ENCODE results near the gene GJC2. TPM values are rescaled to one million over a fixed set of nuclear protein-coding genes. Genes with fewer than 3 reads are reported as not detected.

GJC2 gene
- total RNA-seq, 2 experiments from 2014 or later, result 1.1 to 1.8 TPM

DNA sequence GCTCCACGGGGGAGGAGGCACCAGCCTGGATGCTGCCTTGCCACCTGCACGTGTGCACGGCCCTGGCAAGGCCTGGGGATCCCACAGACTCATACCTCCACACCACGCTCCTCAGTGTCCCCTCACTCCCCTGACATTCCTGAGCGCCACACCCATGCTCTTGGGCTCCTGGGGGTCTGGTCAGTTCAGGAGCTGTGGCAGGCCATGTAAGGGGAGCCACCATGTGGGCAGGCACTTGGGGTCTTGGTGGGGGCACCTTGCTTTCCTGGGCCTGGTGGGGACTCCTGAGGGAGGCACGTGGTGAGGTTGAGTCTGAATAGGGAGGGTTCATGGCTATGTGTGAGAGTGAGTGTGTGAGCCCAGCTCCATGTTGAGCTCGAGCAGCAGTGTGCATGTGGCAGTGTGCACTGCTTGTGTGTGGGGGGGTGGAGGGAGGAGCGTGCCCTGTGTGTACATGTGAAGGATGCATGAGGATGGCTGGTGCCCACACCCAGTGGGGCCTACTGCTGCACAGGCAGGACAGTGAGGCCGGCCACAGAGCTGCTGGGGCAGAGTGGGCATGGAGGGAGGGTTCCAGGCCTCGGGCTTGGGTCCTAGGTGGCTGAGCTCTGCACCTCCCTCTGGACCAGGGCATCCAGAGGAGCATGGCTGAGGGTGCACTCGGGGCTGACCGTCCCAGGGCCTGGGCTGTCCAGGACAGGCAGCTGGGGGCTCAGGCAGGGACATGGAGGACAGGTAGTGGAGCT lies 1.6 kb downstream of the GJC2 start:
- Mint-ChIP-seq H3K9me3 (ENCODE audit: low read depth) (no peaks in the 10 kb centered on the region), H3K36me3 (no peaks in the 10 kb centered on the region), H3K4me3 (no peak overlapping the region), H3K27ac (no peak overlapping the region), H3K27me3 (no peaks in the 10 kb centered on the region), H3K4me1 (peaks cover 10% of the 10 kb centered on the region)
- ATAC-seq, result no peak
- DNase-seq, result no peak
- CTCF ChIA-PET, result interaction anchor here (1.1 kb wide), 1 partner anchor 15 kb away, joined by 4 read pairs; no protein-coding TSS in a partner anchor

DNA sequence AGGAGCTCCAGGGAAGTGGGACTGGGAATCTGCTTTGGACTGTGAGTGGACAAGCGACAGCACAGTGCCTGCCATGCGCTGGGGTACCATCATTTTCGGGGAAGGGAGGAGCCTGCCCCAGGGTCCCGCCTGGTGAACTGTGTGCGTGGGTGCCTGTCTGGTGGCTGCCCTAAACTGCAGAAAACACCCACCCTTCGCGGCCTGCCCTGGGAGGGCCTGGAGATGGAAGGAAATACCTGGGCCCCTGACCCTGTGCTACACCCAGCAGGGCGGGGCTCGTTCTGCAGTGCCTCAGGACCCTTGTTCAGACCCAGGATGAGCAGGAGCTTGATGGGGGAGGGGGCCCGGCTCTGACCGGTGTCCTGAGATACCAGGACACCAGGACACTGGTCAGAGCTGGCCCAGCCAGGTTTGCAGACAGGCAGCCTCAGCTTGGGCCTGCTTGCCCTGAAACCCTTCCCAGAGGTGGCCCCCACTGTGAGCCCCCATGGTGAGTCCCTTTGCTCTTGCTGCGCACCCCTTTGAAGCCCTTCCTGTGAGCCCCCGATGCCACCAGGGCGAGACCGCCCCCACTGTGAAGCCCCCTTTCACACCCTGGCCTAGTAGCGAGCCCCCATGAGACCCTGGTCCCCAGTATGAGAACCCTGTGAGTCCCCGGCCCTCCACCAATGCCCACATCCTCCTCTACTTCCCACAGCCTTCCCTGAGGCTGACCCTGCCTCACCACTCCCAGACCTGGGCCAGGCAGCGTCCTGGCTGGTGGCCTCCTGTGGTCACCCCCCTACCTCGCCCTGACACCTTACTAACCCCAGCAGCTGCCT lies 2.6 kb downstream of the GJC2 start:
- CTCF ChIA-PET, result interaction anchor here (1.1 to 1.7 kb wide), 2 partner anchors 13 to 14 kb away, joined by 4 to 5 read pairs; no protein-coding TSS in a partner anchor
- H3K4me3 Mint-ChIP-seq, result no peak overlapping the region
- peak overlapping the region; percentile 63 for H3K27ac Mint-ChIP-seq
- peaks cover 17% of the 10 kb centered on the region for H3K4me1 Mint-ChIP-seq
- no peaks in the 10 kb centered on the region for H3K27me3 Mint-ChIP-seq
- no peaks in the 10 kb centered on the region for H3K36me3 Mint-ChIP-seq
- no peaks in the 10 kb centered on the region for H3K9me3 Mint-ChIP-seq (ENCODE audit: low read depth)
- ATAC-seq, result no peak
- no peak for DNase-seq

DNA sequence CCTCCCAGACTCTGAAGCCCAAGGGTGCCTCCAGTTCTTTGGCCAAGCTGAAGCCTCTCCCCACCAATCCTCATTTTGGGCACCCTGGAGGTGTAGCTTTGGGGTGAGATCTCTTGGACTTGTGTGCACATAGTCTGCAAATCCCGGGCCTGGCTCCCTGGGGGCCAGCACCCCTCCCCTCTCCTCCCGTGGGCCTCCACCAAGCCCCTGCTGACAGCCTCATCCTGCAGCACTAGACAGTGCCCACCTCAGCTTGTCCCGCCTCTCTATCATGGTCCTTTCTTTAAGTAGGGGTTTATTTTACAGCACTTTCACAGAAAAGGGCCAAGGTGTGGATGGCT lies 3.2 kb downstream of the GJC2 start:
- Mint-ChIP-seq H3K9me3 (ENCODE audit: low read depth) (no peaks in the 10 kb centered on the region), H3K27ac (peak overlapping the region; percentile 63), H3K36me3 (no peaks in the 10 kb centered on the region), H3K4me3 (no peak overlapping the region), H3K27me3 (no peaks in the 10 kb centered on the region), H3K4me1 (peaks cover 21% of the 10 kb centered on the region)
- DNase-seq (no peak), ATAC-seq (no peak)
- CTCF ChIA-PET, result interaction anchor here (1.4 to 1.7 kb wide), 3 partner anchors 12 to 14 kb away, joined by 4 to 5 read pairs (median 5); partner anchors contain the start of gene GUK1

DNA sequence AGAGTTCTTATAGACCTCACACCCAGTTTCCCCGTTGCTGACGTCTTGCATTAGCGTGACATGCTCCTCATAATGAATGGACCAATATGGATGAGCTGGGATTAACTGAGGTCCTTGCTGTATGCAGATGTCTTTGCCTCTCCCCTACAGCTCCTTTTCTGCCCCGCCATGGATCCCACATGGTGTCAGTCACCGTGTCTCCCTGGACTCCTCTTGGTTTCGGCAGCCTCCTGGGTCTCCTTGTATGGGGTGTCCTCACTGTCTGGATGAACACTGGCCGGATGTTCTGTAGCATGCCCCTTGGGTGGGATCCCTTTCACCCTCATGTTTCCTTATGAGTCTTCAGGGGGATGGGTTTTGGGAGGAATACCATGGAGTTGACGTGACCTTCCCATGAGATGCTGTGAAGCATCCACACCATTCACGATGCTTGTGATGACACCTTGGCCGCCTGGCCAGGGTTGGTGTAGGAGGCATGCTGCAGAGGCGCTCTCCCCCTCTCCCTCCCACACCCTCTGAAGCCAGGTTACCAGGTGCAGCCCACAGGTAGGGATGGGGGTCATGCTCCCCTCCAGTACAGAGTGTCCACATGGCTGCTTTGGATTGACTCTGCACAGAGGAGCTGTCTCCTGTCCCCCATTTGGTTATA lies 4.4 kb downstream of the GJC2 start:
- H3K27ac Mint-ChIP-seq, result no peak overlapping the region

DNA sequence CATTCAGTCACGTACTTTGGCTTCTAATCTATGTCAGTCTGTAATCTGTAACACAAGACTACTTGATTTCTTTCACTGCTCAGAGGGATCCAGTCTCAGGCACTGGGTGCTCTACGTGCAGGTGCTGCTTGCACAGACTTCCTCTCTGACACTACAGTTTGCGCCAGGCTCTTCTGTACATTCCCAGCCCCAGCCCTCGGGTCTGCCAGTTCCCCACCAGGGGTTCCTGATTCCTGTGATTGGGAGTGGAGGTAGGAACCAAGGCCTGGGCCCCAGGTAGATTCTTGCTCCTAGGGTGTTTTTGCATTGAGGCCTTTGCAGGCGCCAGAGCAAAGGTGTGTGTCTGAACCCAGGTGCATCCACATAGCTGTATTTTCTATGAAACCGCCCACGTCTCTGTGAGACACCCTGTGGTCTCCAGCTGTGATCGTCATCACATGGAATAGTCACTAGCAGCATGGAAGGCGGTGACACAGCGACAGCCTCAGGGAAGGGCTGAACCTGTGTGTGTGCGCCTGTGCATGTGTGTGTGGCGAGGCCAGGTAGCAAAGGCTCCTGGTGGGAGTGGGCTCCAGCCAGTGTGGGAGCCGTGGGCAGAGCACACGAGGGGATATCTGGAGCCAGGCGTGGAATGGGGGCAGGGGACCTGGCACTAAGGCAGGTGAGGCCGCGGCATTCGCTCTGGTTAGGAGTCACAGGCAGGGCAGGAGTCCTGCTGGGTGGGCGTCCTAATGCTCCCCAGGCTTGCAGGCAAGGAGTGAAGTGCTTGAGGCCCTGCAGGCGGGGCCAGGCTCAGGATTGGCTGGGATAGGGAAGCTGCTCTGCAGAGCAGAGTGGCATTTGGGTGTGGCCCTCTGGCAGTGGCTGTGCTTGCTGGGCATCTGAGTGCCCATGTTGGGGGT lies 5.2 kb downstream of the GJC2 start:
- H3K4me3 Mint-ChIP-seq, result no peak overlapping the region
- H3K36me3 Mint-ChIP-seq, result no peaks in the 10 kb centered on the region
- DNase-seq (no peak), ATAC-seq (no peak)
- H3K27ac Mint-ChIP-seq, result no peak overlapping the region
- H3K27me3 Mint-ChIP-seq, result no peaks in the 10 kb centered on the region
- H3K9me3 Mint-ChIP-seq (ENCODE audit: low read depth), result no peaks in the 10 kb centered on the region
- H3K4me1 Mint-ChIP-seq, result peaks cover 21% of the 10 kb centered on the region
- CTCF ChIA-PET, result interaction anchor here (2.8 kb wide), 1 partner anchor 11 kb away, joined by 19 read pairs; the partner anchor contains the start of gene IBA57

More for the DNA sequence above, 4.4 kb downstream of the GJC2 start:
- H3K4me3 Mint-ChIP-seq, result no peak overlapping the region
- DNase-seq (no peak), ATAC-seq (no peak)
- no peaks in the 10 kb centered on the region for H3K27me3 Mint-ChIP-seq
- H3K4me1 Mint-ChIP-seq, result peaks cover 21% of the 10 kb centered on the region
- CTCF ChIA-PET, result interaction anchor here (0.8 to 1.5 kb wide), 3 partner anchors 12 to 23 kb away, joined by 3 to 5 read pairs (median 4); partner anchors contain the start of gene GUK1
- H3K9me3 Mint-ChIP-seq (ENCODE audit: low read depth), result no peaks in the 10 kb centered on the region
- H3K36me3 Mint-ChIP-seq, result no peaks in the 10 kb centered on the region

DNA sequence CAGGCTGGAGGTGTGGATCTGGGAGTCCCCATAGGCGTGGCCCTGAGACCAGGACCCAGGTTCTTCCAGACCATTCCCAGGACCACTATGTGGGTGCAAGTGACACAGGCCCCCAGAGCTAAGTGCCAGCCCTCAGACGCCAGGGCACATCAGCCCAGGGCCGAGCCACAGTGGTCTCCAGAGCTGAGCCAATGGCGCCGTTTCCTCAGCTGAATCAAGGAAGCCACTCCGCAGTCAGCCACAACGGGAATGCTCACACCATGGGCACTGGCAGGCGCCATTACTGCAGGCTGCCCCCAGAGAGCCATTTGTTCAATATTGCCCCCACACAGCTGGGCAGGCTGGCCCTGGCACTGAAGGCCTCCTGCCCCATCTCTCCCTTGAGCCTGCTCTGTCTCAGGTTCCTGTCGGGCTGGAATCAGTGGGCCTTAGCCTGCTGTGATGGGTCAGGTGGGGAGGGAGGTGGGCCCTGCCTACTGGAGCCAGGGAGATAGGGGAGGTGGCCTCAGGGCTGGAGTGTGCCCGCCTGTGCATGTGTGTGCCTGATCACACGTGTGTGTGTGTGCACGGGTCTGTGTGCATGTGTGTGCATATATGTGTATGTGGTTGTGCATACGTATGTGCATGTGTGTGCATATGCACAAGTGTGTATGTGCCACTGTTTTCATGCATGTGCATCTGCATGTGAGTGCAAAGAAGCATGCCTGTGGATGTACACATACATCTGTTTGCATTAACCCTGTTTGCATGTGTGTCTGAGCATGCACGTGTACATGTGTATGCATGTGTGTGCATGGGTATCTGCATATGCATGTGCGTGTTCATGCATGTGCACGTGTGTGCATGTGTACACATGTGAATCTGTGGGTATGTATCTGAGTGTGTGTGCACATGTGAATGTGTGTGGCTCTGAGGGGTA lies 6.1 kb downstream of the GJC2 start:
- DNase-seq, result no peak
- Mint-ChIP-seq H3K4me1 (peaks cover 21% of the 10 kb centered on the region), H3K27me3 (no peaks in the 10 kb centered on the region), H3K4me3 (no peak overlapping the region), H3K36me3 (no peaks in the 10 kb centered on the region), H3K27ac (no peak overlapping the region), H3K9me3 (ENCODE audit: low read depth) (no peaks in the 10 kb centered on the region)
- CTCF ChIA-PET, result interaction anchor here (1.1 to 2.8 kb wide), 3 partner anchors 10 to 25 kb away, joined by 4 to 19 read pairs (median 5); partner anchors contain the start of genes GUK1 and IBA57
- no peak for ATAC-seq

DNA sequence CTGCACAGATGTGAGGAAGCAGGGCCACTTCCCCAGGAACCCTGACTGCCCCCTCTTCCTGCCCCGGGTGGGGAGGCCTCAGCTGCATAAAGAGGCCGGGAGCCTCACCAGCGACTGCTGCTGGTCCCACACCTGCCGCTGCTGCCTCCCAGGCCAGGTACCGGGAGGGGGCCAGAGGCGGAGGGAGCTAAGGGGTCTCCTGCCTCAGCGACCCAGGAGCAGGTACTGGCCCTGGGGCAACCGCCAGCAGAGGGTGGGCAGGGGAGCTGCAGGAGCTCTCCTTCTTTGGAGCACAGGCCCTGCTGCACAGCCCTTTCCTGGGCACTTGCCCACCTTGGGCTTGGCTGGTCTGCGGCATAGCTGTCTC lies 6.8 kb downstream of the GJC2 start:
- H3K4me1 Mint-ChIP-seq, result peaks cover 21% of the 10 kb centered on the region
- peak overlapping the region; percentile 28 for H3K27ac Mint-ChIP-seq
- H3K9me3 Mint-ChIP-seq (ENCODE audit: low read depth), result no peaks in the 10 kb centered on the region
- H3K4me3 Mint-ChIP-seq, result no peak overlapping the region
- ATAC-seq (peak; percentile 16), DNase-seq (no peak)
- CTCF ChIA-PET, result interaction anchor here (1.1 to 2.8 kb wide), 3 partner anchors 10 to 26 kb away, joined by 4 to 19 read pairs (median 5); partner anchors contain the start of genes GUK1 and IBA57
- H3K36me3 Mint-ChIP-seq, result no peaks in the 10 kb centered on the region
- no peaks in the 10 kb centered on the region for H3K27me3 Mint-ChIP-seq

DNA sequence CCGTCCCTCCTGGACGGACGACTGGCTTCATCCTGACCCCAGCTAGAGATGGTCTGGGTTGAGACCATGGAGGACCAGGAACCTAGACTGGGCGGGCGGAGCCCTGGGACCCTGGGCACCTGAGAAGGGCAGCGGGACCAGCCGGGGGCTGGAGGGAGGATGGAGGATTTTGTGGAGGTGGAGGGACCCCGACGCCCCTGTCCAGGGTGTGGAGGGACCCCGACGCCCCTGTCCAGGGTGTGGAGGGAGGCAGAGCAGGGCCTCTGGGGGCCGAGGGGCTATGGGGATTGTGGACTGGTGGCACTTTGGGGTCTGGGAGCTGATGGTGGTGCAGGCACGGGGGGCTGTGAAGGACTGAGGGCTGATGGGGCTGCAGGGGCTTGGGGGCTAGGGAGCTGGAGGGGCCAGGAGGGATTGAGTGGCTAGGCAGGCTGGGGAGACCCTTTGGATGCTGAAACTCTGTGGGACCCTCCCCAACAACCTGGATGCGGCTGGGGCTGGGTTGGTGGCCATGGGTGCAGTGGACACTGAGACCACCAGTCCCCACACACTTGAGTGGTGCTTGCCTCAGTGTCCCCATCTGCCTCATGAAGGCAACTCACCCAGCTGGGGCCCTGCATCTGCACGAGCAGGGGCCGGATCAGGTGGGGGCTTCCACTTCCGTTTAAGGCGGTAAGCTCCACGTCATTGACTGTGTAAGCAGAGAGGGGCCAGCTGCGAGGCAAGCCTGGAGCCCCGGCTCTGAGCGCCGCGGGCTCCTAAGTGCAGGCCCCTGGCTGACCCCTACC lies 7.4 kb downstream of the GJC2 start:
- Mint-ChIP-seq H3K27me3 (no peaks in the 10 kb centered on the region), H3K9me3 (ENCODE audit: low read depth) (no peaks in the 10 kb centered on the region), H3K4me3 (peak overlapping the region; percentile 5), H3K36me3 (no peaks in the 10 kb centered on the region), H3K4me1 (peaks cover 27% of the 10 kb centered on the region), H3K27ac (peak overlapping the region; percentile 75)
- peak; percentile 64 for ATAC-seq
- CTCF ChIA-PET, result interaction anchor here (1.3 to 2.8 kb wide), 3 partner anchors 9 to 46 kb away, joined by 3 to 19 read pairs (median 4); partner anchors contain the start of genes GUK1 and IBA57
- DNase-seq, result peak; percentile 73

DNA sequence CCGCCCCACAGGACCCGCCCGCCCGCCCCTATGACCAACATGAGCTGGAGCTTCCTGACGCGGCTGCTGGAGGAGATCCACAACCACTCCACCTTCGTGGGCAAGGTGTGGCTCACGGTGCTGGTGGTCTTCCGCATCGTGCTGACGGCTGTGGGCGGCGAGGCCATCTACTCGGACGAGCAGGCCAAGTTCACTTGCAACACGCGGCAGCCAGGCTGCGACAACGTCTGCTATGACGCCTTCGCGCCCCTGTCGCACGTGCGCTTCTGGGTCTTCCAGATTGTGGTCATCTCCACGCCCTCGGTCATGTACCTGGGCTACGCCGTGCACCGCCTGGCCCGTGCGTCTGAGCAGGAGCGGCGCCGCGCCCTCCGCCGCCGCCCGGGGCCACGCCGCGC lies 8.0 kb downstream of the GJC2 start:
- Mint-ChIP-seq H3K27ac (no peak overlapping the region), H3K4me3 (no peak overlapping the region), H3K36me3 (no peaks in the 10 kb centered on the region), H3K27me3 (no peaks in the 10 kb centered on the region), H3K9me3 (ENCODE audit: low read depth) (no peaks in the 10 kb centered on the region), H3K4me1 (peaks cover 31% of the 10 kb centered on the region)
- DNase-seq (no peak), ATAC-seq (no peak)
- CTCF ChIA-PET, result interaction anchor here (1.3 to 2.8 kb wide), 3 partner anchors 8 to 47 kb away, joined by 3 to 19 read pairs (median 4); partner anchors contain the start of genes GUK1 and IBA57

DNA sequence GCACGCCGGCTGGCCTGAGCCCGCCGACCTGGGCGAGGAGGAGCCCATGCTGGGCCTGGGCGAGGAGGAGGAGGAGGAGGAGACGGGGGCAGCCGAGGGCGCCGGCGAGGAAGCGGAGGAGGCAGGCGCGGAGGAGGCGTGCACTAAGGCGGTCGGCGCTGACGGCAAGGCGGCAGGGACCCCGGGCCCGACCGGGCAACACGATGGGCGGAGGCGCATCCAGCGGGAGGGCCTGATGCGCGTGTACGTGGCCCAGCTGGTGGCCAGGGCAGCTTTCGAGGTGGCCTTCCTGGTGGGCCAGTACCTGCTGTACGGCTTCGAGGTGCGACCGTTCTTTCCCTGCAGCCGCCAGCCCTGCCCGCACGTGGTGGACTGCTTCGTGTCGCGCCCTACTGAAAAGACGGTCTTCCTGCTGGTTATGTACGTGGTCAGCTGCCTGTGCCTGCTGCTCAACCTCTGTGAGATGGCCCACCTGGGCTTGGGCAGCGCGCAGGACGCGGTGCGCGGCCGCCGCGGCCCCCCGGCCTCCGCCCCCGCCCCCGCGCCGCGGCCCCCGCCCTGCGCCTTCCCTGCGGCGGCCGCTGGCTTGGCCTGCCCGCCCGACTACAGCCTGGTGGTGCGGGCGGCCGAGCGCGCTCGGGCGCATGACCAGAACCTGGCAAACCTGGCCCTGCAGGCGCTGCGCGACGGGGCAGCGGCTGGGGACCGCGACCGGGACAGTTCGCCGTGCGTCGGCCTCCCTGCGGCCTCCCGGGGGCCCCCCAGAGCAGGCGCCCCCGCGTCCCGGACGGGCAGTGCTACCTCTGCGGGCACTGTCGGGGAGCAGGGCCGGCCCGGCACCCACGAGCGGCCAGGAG lies 8.6 kb downstream of the GJC2 start:
- Mint-ChIP-seq H3K9me3 (ENCODE audit: low read depth) (no peaks in the 10 kb centered on the region), H3K4me3 (no peak overlapping the region), H3K36me3 (no peaks in the 10 kb centered on the region), H3K4me1 (peaks cover 30% of the 10 kb centered on the region), H3K27ac (no peak overlapping the region), H3K27me3 (no peaks in the 10 kb centered on the region)
- CTCF ChIA-PET, result interaction anchor here (1.3 kb wide), 1 partner anchor 48 kb away, joined by 3 read pairs; no protein-coding TSS in a partner anchor
- ATAC-seq, result no peak
- DNase-seq, result no peak
